ENCODE data around the gene MAP4K4. TPM values are rescaled to one million over a fixed set of nuclear protein-coding genes. Genes with fewer than 3 reads are reported as not detected.

MAP4K4 gene
- total and polyA plus RNA-seq, 2 experiments from 2014 or later, result 61.6 to 131 TPM

DNA sequence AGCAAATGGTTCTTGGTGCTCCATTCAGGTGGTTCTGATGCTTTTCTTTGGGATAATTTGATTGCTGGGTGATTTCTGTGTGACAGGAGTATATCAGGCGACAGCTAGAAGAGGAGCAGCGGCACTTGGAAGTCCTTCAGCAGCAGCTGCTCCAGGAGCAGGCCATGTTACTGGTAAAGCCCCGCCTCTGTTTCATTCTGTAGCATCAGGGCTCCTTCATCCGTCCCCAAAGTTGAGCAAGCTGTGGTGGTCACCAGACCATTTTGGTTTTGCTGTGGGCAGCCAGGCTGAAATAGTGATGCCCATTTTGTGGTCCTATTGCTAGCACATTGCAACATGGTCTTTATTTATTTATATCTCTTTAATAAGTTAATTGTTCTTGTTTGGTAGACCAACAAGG lies 161.4 kb downstream of the MAP4K4 start:
- TF ChIP-seq CTCF (IDR thresholded peaks at IDR 0.05; ENCODE audit: low read depth, low read length), result no peak
- Histone ChIP-seq H3K4me1 (ENCODE audit: low read depth) (no peaks in the 10 kb centered on the region), H3K4me3 (no peak overlapping the region), H3K9me3 (ENCODE audit: low read depth) (no peaks in the 10 kb centered on the region), H3K27me3 (no peaks in the 10 kb centered on the region), H3K27ac (no peak overlapping the region), H3K36me3 (peaks cover 31% of the 10 kb centered on the region)
- DNase-seq (ENCODE audit: low read depth in 1 of 2, low spot score in 1 of 2), result no peak

DNA sequence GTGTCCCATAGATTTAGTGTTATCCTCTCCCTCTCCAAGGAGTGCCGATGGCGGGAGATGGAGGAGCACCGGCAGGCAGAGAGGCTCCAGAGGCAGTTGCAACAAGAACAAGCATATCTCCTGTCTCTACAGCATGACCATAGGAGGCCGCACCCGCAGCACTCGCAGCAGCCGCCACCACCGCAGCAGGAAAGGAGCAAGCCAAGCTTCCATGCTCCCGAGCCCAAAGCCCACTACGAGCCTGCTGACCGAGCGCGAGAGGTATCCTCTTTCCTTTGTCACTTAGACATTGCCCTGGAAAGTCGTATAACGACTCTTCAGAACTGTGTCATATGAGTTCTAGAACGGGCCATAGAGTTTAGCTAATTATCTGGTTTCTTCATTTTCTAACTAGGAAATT lies 162.1 kb downstream of the MAP4K4 start:
- Histone ChIP-seq H3K9me3 (ENCODE audit: low read depth) (no peaks in the 10 kb centered on the region), H3K4me3 (no peak overlapping the region), H3K27ac (no peak overlapping the region), H3K4me1 (ENCODE audit: low read depth) (no peaks in the 10 kb centered on the region), H3K27me3 (no peaks in the 10 kb centered on the region), H3K36me3 (peaks cover 37% of the 10 kb centered on the region)
- TF ChIP-seq CTCF (IDR thresholded peaks at IDR 0.05; ENCODE audit: low read depth, low read length), result no peak
- no peak for DNase-seq (ENCODE audit: low read depth in 1 of 2, low spot score in 1 of 2)

- Histone ChIP-seq H3K9me3 (ENCODE audit: low read depth) (no peaks in the 10 kb centered on the region), H3K4me1 (ENCODE audit: low read depth) (no peaks in the 10 kb centered on the region), H3K4me3 (no peak overlapping the region), H3K36me3 (peaks cover 43% of the 10 kb centered on the region), H3K27ac (no peak overlapping the region), H3K27me3 (no peaks in the 10 kb centered on the region)
- TF ChIP-seq CTCF (IDR thresholded peaks at IDR 0.05; ENCODE audit: low read depth, low read length), result no peak
- no peak for DNase-seq (ENCODE audit: low read depth in 1 of 2, low spot score in 1 of 2)
These were observed 162.7 kb downstream of the MAP4K4 start for GRCh38 chr2:101860157-101860556.

DNA sequence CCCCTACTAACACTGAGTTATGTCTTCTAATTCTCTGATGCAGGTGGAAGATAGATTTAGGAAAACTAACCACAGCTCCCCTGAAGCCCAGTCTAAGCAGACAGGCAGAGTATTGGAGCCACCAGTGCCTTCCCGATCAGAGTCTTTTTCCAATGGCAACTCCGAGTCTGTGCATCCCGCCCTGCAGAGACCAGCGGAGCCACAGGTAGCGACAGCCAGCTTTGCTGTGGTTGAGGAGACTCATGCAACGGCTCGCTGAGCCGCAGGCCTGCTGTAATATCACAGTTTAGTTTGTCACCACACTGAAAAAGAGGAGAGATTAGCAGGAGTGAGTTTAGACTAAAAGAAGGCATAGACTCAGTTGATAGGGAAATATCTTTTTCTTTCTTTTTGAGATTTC lies 163.3 kb downstream of the MAP4K4 start:
- no peaks in the 10 kb centered on the region for H3K4me1 ChIP-seq (ENCODE audit: low read depth)
- DNase-seq (ENCODE audit: low read depth in 1 of 2, low spot score in 1 of 2), result no peak
- TF ChIP-seq CTCF (IDR thresholded peaks at IDR 0.05; ENCODE audit: low read depth, low read length), result no peak
- no peak overlapping the region for H3K27ac ChIP-seq
- H3K27me3 ChIP-seq, result no peaks in the 10 kb centered on the region
- H3K36me3 ChIP-seq, result peaks cover 49% of the 10 kb centered on the region
- H3K4me3 ChIP-seq, result no peak overlapping the region
- H3K9me3 ChIP-seq (ENCODE audit: low read depth), result no peaks in the 10 kb centered on the region

DNA sequence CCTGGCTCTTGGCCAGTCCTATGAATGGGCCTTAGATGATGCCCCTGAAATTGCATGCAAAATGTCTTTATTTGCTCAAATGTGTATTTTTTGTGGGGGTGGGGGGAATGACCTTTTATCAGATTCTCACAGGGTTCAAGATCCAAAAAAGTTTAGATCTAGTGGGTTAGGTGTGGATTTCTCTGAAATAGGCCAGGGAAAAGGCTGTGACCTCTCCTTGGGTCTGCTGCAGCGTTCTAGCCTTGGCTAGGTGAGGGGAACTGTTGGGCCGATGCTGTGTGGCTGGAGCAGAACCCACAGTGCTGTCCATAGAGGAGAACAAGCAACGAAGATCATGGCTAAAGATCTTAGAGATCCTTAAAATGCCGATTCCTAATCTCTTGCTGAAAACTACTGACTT lies 163.9 kb downstream of the MAP4K4 start:
- Histone ChIP-seq H3K27ac (no peak overlapping the region), H3K27me3 (no peaks in the 10 kb centered on the region), H3K9me3 (ENCODE audit: low read depth) (no peaks in the 10 kb centered on the region), H3K4me3 (no peak overlapping the region), H3K4me1 (ENCODE audit: low read depth) (no peaks in the 10 kb centered on the region), H3K36me3 (peaks cover 55% of the 10 kb centered on the region)
- no peak for DNase-seq (ENCODE audit: low read depth in 1 of 2, low spot score in 1 of 2)
- no peak for TF ChIP-seq CTCF (IDR thresholded peaks at IDR 0.05; ENCODE audit: low read depth, low read length)

DNA sequence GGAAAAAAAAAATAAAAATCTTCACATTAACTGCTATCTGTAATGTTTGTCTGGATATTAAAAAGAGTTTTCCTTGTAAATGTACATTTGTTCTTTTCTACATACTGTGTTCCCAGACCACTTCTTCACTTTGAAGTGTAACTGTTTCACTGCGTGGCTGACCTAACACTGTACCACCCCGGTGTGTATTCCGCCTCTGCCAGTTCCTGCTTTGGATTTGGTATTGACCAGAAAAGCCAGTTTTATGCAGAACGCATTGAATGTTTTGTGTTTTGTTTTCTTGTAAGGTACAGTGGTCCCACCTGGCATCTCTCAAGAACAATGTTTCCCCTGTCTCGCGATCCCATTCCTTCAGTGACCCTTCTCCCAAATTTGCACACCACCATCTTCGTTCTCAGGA lies 166.0 kb downstream of the MAP4K4 start:
- no peak for DNase-seq (ENCODE audit: low read depth in 1 of 2, low spot score in 1 of 2)
- Histone ChIP-seq H3K27ac (no peak overlapping the region), H3K27me3 (no peaks in the 10 kb centered on the region), H3K4me3 (no peak overlapping the region), H3K9me3 (ENCODE audit: low read depth) (no peaks in the 10 kb centered on the region), H3K36me3 (peaks cover 74% of the 10 kb centered on the region), H3K4me1 (ENCODE audit: low read depth) (no peaks in the 10 kb centered on the region)
- no peak for TF ChIP-seq CTCF (IDR thresholded peaks at IDR 0.05; ENCODE audit: low read depth, low read length)
